CD4-positive, CD25-positive, alpha-beta regulatory T cell (primary cell): ENCODE data around the gene TRUB1. TPM values are rescaled to one million over a fixed set of nuclear protein-coding genes. Genes with fewer than 3 reads are reported as not detected.

Experiments used
- ATAC-seq, 2 donors: fragments of 150-1000 bp; cut with Tn5 transposase; one replicate each; pipeline ENCODE4 v1.10.0; 2021; ENCODE audit warnings: low read depth in 2 of 2, moderate number of reproducible peaks in 2 of 2, moderate library complexity in 1 of 2
- DNase-seq, 3 donors: peaks; one replicate each; pipeline versions ENCODE4 v3.0.0 to v3.0.0-alpha.2; 2012 to 2022; ENCODE audit warnings: mixed read lengths in 1 of 3
- H3K27ac ChIP-seq: one replicate; pipeline ENCODE4 v1.7.0; 2013; ENCODE audit warnings: mild to moderate bottlenecking, low read length; ENCODE audit not compliant: insufficient read depth, poor library complexity, severe bottlenecking
- H3K27me3 ChIP-seq: one replicate; pipeline ENCODE4 v1.7.0; 2013; ENCODE audit warnings: low read length; ENCODE audit not compliant: control insufficient read depth, insufficient read depth
- H3K36me3 ChIP-seq: one replicate; pipeline ENCODE4 v1.7.0; 2013; ENCODE audit warnings: mild to moderate bottlenecking, low read length, moderate library complexity; ENCODE audit not compliant: control insufficient read depth, insufficient read depth
- H3K4me1 ChIP-seq: 2 replicates; pipeline ENCODE4 v1.7.0; 2013; ENCODE audit warnings: mild to moderate bottlenecking, low read length; ENCODE audit not compliant: insufficient read depth, control insufficient read depth, poor library complexity, severe bottlenecking
- H3K4me3 ChIP-seq: one replicate; pipeline ENCODE4 v1.7.0; 2013; ENCODE audit warnings: low read depth, mild to moderate bottlenecking, low read length, moderate library complexity
- H3K9me3 ChIP-seq, 2 experiments: 1 replicate in 1 of 2; 2 replicates in 1 of 2; pipeline ENCODE4 v1.7.0; 2013; ENCODE audit warnings: low read length in 2 of 2, mild to moderate bottlenecking in 1 of 2, moderate library complexity in 1 of 2; ENCODE audit not compliant: control insufficient read depth in 2 of 2
- H3K27ac Mint-ChIP-seq, 3 donors: one replicate each; pipeline ENCODE4 v1.8.0; 2020 to 2022; ENCODE audit warnings: mild to moderate bottlenecking in 3 of 3, mixed read lengths in 3 of 3, moderate library complexity in 2 of 3
- H3K27me3 Mint-ChIP-seq: one replicate; pipeline ENCODE4 v1.8.0; 2022; ENCODE audit warnings: mild to moderate bottlenecking, mixed read lengths
- H3K36me3 Mint-ChIP-seq: one replicate; pipeline ENCODE4 v1.8.0; 2020; ENCODE audit warnings: mixed read lengths
- H3K4me1 Mint-ChIP-seq, 4 donors: one replicate each; pipeline ENCODE4 v1.8.0; 2020 to 2022; ENCODE audit warnings: mixed read lengths in 4 of 4, mild to moderate bottlenecking in 1 of 4
- H3K4me3 Mint-ChIP-seq, 4 donors: one replicate each; pipeline ENCODE4 v1.8.0; 2020 to 2022; ENCODE audit warnings: mild to moderate bottlenecking in 4 of 4, mixed read lengths in 4 of 4, moderate library complexity in 3 of 4
- H3K9me3 Mint-ChIP-seq, 7 donors: one replicate each; pipeline ENCODE4 v1.8.0; 2020 to 2022; ENCODE audit warnings: mixed read lengths in 7 of 7, mild to moderate bottlenecking in 3 of 7, moderate library complexity in 2 of 7
- polyA plus RNA-seq, 4 donors: library from polyadenylated mRNA; unstranded; fragments of 300-500 nt; fragmentation: Illumina TruSeq; gene quantifications; one replicate each; pipeline ENCODE4 v1.2.3, GENCODE V29; 2021
- total RNA-seq: library from RNA; stranded (reverse); gene quantifications from one replicate; pipeline ENCODE4 v1.2.3, GENCODE V29; 2022

TRUB1 gene
- total and polyA plus RNA-seq, 5 donors from 2014 or later, result 7.4 to 12.1 (median 8.0) TPM

DNA sequence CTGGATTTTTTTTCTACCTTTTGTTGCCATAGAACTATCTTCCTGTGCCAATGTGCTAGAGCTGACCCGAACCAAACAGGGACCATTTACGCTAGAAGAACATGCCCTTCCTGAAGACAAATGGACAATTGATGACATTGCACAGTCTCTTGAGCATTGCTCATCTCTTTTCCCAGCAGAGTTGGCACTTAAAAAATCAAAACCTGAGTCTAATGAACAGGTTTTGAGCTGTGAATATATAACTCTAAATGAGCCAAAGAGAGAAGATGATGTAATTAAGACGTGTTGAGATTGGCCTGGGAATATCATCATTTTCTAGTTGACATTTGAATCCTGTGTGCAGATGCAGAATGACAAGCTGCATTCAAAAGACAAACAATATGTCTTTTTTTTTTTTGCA, 37.1 kb downstream of the TRUB1 start:
- H3K9me3 ChIP-seq, result no peaks in the 10 kb centered on the region
- DNase-seq (no peak), ATAC-seq (no peak)
- H3K4me3 ChIP-seq, result no peak overlapping the region
- no peaks in the 10 kb centered on the region for H3K27me3 Mint-ChIP-seq
- peaks cover 36% of the 10 kb centered on the region for H3K36me3 Mint-ChIP-seq
- H3K9me3 Mint-ChIP-seq, result peaks cover 0 to 2% (median 0%) of the 10 kb centered on the region in 7 donors
- no peaks in the 10 kb centered on the region for H3K4me1 ChIP-seq
- H3K4me3 Mint-ChIP-seq, result no peak overlapping the region
- H3K27ac Mint-ChIP-seq, result no peak overlapping the region
- H3K27ac ChIP-seq, result no peak overlapping the region
- H3K27me3 ChIP-seq, result no peaks in the 10 kb centered on the region
- peaks cover 5 to 14% (median 11%) of the 10 kb centered on the region in 4 donors for H3K4me1 Mint-ChIP-seq
- peaks cover 28% of the 10 kb centered on the region for H3K36me3 ChIP-seq

DNA sequence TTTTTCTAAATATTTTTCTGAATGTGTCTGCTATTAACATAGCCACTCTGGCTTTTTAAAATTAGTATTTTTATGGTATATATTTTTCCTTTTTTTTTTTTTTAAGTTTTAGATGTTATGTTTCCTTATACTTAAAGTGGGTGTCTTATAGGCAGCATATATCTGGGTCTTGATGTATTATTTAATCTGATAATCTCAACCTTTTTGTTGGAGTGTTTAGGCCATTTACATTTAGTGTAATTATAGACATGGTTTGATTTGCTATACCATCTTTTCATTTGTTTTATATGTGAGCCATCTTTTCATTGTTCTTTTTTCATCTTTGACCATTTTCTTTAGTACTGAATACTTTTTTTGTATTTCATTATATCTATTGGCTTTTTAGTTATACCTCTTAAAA, 45.0 kb downstream of the TRUB1 start:
- H3K36me3 Mint-ChIP-seq, result peaks cover 69% of the 10 kb centered on the region

DNA sequence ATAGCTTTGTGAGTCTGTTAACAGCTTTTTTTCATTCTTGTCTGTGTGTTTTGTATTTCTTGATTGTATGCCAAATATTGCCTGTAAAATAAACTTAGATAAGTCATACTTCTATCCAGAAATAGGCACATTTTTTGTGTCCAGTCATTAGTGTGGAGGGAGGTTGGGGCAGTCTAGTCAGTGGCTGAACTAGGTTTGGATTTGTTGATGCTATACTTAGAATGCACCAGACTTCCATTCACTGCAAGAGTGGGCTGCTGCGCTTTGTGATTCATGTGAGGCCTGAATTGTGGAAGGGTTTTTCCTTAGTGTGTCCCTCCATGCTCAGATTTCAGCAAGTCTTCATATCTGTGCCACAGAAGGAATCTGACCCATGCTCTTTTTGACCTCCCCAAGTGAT, 50.0 kb downstream of the TRUB1 start:
- no peak for DNase-seq

More for the DNA sequence above, 45.0 kb downstream of the TRUB1 start:
- no peak for DNase-seq
- no peak for ATAC-seq
- Mint-ChIP-seq H3K27me3 (no peaks in the 10 kb centered on the region), H3K9me3 (peaks cover 5 to 26% (median 16%) of the 10 kb centered on the region in 7 donors), H3K27ac (no peak overlapping the region), H3K4me1 (peaks cover 0 to 4% (median 1%) of the 10 kb centered on the region in 4 donors), H3K4me3 (no peak overlapping the region)
- Histone ChIP-seq H3K9me3 (peaks cover 10 to 21% of the 10 kb centered on the region in 2 experiments), H3K27me3 (no peaks in the 10 kb centered on the region), H3K36me3 (peaks cover 12% of the 10 kb centered on the region), H3K27ac (no peak overlapping the region), H3K4me1 (no peaks in the 10 kb centered on the region), H3K4me3 (no peak overlapping the region)

GRCh38 chr10:114990586-114990985, 52.6 kb downstream of the TRUB1 start:
- no peak overlapping the region for H3K27ac Mint-ChIP-seq
- no peaks in the 10 kb centered on the region for H3K4me1 Mint-ChIP-seq
- H3K4me1 ChIP-seq, result no peaks in the 10 kb centered on the region

More for the DNA sequence above, 50.0 kb downstream of the TRUB1 start:
- Histone ChIP-seq H3K27ac (no peak overlapping the region), H3K27me3 (no peaks in the 10 kb centered on the region), H3K4me1 (no peaks in the 10 kb centered on the region), H3K9me3 (peaks cover 8 to 16% of the 10 kb centered on the region in 2 experiments), H3K36me3 (peaks cover 9% of the 10 kb centered on the region), H3K4me3 (no peak overlapping the region)
- no peak overlapping the region for H3K4me3 Mint-ChIP-seq
- no peak overlapping the region for H3K27ac Mint-ChIP-seq
- H3K27me3 Mint-ChIP-seq, result no peaks in the 10 kb centered on the region
- H3K9me3 Mint-ChIP-seq, result peaks cover 3 to 23% (median 12%) of the 10 kb centered on the region in 7 donors
- ATAC-seq, result no peak
- no peaks in the 10 kb centered on the region for H3K4me1 Mint-ChIP-seq
- peaks cover 57% of the 10 kb centered on the region for H3K36me3 Mint-ChIP-seq

DNA sequence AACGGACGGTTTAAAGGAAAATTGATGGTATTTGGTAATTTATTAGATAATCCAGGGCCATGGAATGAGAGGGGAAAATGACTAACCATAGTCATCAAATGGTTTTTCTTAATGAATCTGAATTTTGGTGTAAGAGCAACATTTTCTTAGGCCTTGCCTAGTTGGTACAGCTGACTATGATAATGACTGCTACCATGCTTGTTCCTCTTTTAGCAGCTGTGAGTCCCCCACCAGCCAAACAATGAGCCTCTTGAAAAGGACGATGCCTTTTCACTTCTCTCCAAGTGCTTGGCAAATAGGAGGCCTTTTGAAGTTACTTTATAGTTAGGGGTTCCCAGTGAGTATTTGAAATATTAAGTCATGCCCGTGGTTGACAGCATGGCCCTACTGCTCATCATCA, 53.0 kb downstream of the TRUB1 start:
- H3K4me3 Mint-ChIP-seq, result no peak overlapping the region
- Histone ChIP-seq H3K4me1 (no peaks in the 10 kb centered on the region), H3K27me3 (no peaks in the 10 kb centered on the region), H3K9me3 (no peaks in the 10 kb centered on the region), H3K36me3 (no peaks in the 10 kb centered on the region), H3K4me3 (no peak overlapping the region), H3K27ac (no peak overlapping the region)
- peaks cover 33% of the 10 kb centered on the region for H3K36me3 Mint-ChIP-seq
- no peaks in the 10 kb centered on the region for H3K27me3 Mint-ChIP-seq
- no peaks in the 10 kb centered on the region for H3K4me1 Mint-ChIP-seq
- DNase-seq, result no peak
- no peak for ATAC-seq
- H3K9me3 Mint-ChIP-seq, result peaks cover 0 to 2% (median 0%) of the 10 kb centered on the region in 7 donors
- no peak overlapping the region for H3K27ac Mint-ChIP-seq

More at GRCh38 chr10:114990586-114990985, 52.6 kb downstream of the TRUB1 start:
- DNase-seq (no peak), ATAC-seq (no peak)
- H3K36me3 ChIP-seq, result no peaks in the 10 kb centered on the region
- H3K4me3 ChIP-seq, result no peak overlapping the region
- no peak overlapping the region for H3K27ac ChIP-seq
- Mint-ChIP-seq H3K36me3 (peaks cover 36% of the 10 kb centered on the region), H3K9me3 (peaks cover 0 to 2% (median 0%) of the 10 kb centered on the region in 7 donors), H3K4me3 (no peak overlapping the region), H3K27me3 (no peaks in the 10 kb centered on the region)
- H3K9me3 ChIP-seq, result no peaks in the 10 kb centered on the region
- H3K27me3 ChIP-seq, result no peaks in the 10 kb centered on the region

DNA sequence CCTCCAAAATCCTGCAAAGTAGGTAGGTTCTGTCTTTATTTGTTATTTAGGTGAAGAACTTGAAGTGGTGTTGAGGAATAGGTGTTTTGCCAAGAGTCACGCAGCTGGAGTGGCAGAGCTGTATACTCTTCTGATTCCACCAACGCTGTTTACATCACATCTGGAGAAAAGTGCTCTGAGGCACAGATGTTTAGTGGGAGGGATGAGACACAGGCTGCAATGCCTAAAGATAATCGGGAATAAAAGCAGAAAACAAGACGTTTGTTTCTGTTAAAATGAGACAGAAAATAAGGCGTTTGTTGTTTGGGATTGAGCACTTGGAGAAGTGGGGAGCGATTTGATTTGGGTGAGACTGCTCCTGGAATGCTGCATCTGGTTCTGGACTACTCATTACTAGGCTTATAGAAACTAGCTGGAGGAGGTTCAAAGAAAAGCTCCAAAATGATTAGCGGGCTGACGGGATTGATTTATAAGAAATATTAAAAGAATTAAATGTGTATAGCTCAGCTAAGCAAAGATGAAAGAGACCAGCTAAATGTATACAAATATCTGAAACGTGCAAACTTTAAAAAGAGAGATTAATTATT, 54.3 kb downstream of the TRUB1 start:
- no peak overlapping the region for H3K27ac ChIP-seq
- no peaks in the 10 kb centered on the region for H3K36me3 ChIP-seq
- Mint-ChIP-seq H3K9me3 (peaks cover 0 to under 1% (median 0%) of the 10 kb centered on the region in 7 donors), H3K27me3 (no peaks in the 10 kb centered on the region), H3K4me3 (no peak overlapping the region), H3K27ac (no peak overlapping the region), H3K4me1 (no peaks in the 10 kb centered on the region), H3K36me3 (peaks cover 27% of the 10 kb centered on the region)
- no peaks in the 10 kb centered on the region for H3K9me3 ChIP-seq
- H3K4me3 ChIP-seq, result no peak overlapping the region
- ATAC-seq (no peak), DNase-seq (no peak)
- no peaks in the 10 kb centered on the region for H3K4me1 ChIP-seq
- no peaks in the 10 kb centered on the region for H3K27me3 ChIP-seq

GRCh38 chr10:114995468-114996247, 57.7 kb downstream of the TRUB1 start:
- ATAC-seq (no peak), DNase-seq (no peak)
- Mint-ChIP-seq H3K4me1 (no peaks in the 10 kb centered on the region), H3K27ac (no peak overlapping the region), H3K36me3 (peaks cover 8% of the 10 kb centered on the region), H3K4me3 (no peak overlapping the region), H3K9me3 (no peaks in the 10 kb centered on the region), H3K27me3 (no peaks in the 10 kb centered on the region)
- Histone ChIP-seq H3K27me3 (no peaks in the 10 kb centered on the region), H3K36me3 (no peaks in the 10 kb centered on the region), H3K4me1 (no peaks in the 10 kb centered on the region), H3K9me3 (no peaks in the 10 kb centered on the region), H3K27ac (no peak overlapping the region), H3K4me3 (no peak overlapping the region)
